Ramos (cell line): ENCODE measurements around the gene COQ2.
"Not testable (repeated sequence)": the region's sequence is repeated elsewhere in the genome, so short reads cannot be mapped to it uniquely, and the experiment has no call there.

Source experiments
- in situ Hi-C: fragments of 300-500 bp; cut with MboI; formaldehyde crosslinking; loops from one replicate; pipeline ENCODE4 v1.14.3; 2022; ENCODE audit warnings: low sequenced_read_pairs; ENCODE audit not compliant: unreplicated experiment

The COQ2 gene, protein sequence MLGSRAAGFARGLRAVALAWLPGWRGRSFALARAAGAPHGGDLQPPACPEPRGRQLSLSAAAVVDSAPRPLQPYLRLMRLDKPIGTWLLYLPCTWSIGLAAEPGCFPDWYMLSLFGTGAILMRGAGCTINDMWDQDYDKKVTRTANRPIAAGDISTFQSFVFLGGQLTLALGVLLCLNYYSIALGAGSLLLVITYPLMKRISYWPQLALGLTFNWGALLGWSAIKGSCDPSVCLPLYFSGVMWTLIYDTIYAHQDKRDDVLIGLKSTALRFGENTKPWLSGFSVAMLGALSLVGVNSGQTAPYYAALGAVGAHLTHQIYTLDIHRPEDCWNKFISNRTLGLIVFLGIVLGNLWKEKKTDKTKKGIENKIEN

DNA sequence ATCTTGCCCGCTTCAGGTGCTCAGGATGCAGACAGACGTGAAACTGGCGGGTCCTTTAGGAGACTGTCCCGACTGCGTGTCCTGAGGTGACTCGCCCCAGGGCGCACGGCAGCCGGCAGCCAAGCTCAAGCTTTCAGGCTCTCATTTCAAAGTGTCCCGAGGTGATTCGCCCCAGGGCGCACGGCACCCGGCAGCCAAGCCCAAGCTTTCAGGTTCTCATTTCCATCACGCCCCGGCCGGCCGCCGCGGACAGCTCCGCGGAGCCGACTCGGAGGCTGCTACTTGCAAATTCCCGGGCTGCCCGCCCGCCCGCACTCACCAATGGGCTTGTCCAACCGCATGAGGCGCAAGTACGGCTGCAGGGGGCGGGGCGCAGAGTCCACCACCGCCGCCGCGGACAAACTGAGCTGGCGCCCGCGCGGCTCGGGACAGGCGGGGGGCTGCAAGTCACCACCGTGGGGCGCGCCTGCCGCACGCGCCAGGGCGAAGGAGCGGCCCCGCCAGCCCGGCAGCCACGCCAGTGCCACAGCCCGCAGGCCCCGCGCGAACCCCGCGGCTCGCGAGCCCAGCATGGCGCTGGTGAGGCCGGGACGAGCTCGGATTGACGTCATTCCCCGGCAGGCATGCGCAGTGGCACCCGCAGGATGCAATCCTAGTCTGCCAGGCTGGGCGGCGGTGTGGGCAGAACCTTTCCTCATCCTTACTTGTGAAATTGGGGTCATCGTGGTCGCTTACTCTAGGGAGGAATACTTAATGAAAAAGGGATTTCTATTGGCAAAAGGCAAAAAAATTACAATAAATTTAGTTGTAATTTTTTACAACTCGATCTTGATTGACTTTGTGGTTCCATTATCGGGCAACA is at the start of gene COQ2:
Gene COQ2, minus strand, starts transcription at position 606 of the 862 bp plus-strand sequence. Its CDS starts 34 bp downstream, at position 572.
- in situ Hi-C loops = loop anchor here (25.0 kb wide), 1 partner anchor 397 kb away; the partner anchor contains the start of gene SEC31A

DNA sequence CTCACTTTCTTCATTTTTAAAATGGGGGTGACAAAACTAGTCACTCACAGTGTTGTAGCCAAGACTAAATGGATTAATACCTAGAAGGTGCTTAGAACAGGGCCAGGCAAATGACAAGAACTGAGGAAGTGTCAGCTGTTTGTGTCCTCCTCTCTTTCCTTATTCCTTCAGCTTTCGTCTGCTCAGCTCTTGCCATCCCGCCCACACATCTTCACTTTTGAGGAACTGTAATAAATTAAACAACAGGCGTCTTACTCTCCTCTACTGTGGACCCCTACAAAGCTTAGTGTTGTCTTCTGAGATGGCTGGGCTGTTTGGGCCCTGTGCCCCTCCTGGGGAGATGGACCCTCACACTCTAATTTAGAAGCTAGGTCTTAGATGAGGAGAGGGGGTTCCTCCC is 47.4 kb upstream of the COQ2 start:
- in situ Hi-C loops = no loop called here

DNA sequence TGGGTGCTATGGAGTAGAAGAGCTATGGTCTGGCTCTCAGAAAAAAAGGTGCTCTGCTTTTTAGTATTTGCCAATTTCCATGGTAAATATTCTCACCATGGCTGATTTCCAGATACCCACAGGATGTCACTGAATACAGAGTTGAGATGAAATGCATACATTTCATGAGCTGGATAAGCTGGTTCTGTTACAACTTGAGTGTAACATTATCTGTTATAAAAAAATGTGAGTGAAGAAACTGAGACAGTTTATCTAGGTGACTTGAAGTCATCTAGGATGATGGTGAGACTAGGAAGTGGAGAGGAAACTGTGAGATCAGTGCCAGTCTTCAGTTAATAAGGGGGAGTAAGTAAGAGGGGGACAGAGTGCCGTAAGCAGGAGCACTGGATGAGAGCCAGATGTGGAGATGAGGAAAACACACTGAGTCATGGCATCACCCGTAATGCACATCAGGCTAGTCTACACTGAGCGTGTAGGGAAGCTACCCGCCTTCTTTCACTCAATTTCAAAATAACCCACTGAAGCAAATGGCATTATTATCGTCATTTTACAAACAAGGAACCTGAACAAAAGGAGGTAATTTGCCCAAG is 45.0 kb upstream of the COQ2 start:
- in situ Hi-C loops = no loop called here

DNA sequence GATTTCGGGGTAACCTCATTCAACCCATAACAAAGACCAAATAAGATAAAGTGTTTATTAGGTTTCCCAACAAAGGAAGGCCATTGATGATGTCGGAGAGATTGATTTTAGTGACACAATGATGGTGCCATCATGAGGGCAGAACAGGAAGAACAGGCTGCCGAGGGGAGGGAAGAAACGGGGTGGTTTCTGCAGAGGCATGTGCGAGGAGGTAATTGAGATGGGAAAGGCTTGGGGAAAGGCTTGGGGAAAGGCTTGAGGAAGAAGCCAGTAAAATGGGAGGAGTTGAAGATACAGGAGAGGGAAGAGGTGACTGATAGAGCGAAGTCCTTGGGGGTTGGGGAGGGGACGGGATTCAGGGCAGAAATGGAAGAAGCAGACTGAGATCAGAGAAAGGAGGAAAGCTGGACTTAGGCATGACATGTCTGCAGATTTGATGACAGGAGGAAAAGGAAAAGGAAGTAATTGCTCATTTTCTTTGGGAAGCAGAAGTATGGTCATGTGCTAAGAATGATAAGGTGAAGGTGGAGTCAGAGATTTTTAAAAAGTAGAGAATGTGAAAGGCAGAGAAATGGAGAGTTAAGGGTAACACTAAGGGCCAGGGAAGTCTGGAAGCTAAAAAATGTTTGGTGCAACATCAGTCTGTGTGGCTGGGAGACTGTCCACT is 44.1 kb upstream of the COQ2 start:
- in situ Hi-C loops = no loop called here

DNA sequence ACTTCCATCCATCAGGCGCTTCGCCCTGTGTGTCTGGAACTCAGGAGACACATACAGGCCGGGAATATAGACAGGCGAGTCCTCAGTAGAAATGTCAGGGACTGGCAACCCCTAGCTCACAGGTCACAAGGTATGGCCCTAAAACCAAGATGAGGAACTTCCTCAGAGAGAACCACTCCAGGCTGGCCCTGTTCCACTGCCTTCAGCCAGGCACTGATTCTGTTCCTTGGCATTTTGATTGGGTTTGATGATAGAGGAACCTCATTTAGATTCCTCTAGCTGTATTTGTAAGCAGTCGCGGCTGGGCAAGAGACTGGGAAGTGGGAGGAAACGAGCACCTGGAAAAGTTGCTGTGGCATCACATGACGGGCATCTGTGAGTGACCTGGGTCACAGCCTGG is 41.9 kb upstream of the COQ2 start:
- in situ Hi-C loops = no loop called here

DNA sequence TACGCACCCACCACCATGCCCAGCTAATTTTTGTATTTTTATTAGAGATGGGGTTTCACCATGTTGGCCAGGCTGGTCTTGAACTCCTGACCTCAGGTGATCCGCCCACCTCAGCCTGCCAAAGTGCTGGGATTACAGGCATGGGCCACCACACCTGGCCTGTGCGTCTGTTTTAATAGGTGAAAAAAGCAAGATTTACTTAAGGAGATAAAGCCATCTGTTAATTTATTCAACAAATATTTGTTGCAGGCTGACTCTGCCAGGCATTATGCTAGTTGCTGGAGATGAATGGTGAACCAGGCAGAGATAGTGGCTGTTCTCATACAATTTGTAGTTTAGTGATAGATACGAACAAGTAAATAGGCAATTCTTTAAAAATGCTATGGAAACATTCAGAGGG is 40.7 kb upstream of the COQ2 start:
- in situ Hi-C loops = not testable (repeated sequence)

DNA sequence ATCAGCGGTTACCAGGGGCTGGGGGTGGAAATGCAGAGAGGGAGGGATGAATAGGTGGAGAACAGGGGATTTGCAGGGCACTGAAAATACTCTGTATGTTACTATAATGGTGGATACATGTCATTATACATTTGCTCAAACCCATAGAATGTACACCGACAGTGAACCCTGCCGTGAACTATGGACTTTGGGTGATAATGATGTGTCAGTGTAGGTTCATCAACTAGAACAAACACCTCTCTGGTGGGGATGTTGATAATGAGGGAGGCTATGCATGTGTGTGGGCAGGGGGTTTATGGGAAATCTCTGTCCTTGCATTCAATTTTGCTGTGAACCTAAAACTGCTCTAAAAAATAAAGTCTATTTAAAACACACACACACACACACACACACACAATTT is 38.5 kb upstream of the COQ2 start:
- in situ Hi-C loops = no loop called here

DNA sequence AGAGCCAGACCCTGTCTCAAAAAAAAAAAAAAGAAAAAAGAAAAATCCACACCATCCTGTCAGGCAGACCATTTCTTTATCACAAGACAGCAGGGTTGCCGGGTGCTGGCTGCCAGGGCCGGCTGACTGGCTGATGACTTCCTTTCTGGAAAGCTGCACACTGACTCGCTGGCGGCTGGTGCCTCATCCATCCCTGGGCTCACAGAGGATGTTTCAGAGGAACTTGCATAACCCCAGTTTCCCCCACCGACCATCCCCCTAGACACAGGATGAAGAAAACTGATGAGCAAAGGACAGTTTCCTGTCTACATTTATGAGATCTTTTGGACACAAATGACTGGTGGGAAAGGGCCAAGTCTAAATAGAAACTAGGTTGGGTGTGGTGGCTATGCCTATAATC is 36.0 kb upstream of the COQ2 start:
- in situ Hi-C loops = no loop called here

DNA sequence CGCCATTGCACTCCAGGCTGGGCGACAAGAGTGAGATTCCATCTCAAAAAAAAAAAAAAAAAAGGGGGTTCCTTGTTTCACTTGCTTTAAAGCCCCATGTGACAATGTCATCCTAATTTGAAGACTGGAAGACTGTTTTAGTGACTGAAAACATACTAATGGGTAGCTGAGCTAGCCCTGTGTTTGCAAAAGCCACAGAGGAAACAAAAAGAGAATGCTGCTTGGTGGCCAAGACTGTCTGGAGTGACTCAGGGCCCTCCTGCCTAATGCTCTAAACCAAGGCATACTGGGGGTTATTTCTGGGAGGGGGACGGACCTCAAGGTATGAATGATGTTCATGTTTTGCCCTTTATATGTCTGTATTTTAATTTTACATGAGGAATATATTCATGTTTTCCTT is 34.1 kb upstream of the COQ2 start:
- in situ Hi-C loops = no loop called here

DNA sequence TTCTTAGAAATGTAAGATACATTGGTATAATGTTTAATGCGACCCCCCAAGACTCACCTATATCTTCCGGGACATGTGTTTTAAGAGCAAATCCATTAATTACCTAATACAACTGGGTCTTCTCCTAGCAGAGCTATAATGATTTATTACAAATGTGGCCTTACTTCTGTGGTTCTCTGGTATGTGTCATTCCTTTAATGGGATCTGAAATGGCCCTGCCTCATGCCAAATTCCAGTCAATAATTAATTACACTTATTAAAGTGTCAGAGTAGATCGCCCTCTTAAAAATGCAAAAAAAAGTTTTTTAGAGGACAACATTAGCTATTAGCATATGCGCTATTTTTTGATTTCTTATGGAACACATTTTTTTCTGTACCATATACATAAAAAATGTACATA is 33.1 kb upstream of the COQ2 start:
- in situ Hi-C loops = no loop called here

DNA sequence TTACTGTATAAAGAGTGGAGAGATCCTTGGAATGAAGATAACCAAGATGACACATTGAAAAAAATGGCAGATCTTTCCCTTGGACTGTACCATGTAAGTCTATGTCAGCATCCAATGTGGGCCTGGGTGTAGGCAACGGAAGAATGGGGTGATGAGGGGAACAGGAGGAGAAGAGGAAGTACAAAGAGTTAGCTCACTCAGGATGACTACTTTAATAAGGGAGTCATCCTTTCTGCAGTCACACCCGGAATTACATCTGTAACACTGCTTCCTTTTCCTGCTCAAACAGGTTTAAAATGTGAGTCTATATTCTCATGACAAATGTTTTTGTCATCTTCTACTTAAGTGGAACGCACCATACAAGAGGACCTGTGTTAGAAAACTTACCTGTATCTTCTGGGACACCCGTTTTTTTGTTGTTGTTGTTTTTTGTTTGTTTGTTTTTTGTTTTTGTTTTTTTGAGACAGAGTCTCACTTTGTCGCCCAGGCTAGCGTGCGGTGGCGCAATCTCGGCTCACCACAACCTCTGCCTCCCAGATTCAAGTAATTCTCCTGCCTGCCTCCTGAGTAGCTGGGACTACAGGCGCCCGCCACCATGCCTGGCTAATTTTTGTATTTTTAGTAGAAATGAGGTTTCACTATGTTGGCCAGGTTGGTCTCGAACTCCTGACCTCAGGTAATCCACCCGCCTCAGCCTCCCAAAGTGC is 32.0 kb upstream of the COQ2 start:
- in situ Hi-C loops = no loop called here

DNA sequence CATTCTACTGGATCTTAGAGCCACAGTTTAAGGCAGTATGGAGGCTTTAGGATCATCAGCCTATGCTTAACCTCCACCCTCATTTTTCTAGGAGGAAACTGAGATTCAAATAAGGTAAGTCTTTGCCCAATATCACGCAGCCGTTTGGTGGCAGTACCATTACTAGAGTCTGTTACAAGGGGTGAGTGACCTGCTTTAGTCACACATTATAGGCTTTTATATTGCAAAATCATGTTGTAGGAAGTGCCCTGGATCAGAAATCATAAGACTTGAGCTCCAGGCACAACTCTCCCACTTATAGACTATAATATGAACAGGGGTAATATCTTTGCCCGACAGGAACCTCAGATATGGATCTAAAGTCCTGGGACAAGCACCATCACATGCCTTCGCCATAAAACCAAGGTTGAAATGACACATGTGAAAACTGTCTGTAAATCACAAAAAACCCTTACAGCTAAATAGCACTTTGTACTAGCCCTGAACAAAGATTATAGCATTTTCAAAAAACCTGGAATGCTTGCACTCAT is 30.8 kb upstream of the COQ2 start:
- in situ Hi-C loops = no loop called here

DNA sequence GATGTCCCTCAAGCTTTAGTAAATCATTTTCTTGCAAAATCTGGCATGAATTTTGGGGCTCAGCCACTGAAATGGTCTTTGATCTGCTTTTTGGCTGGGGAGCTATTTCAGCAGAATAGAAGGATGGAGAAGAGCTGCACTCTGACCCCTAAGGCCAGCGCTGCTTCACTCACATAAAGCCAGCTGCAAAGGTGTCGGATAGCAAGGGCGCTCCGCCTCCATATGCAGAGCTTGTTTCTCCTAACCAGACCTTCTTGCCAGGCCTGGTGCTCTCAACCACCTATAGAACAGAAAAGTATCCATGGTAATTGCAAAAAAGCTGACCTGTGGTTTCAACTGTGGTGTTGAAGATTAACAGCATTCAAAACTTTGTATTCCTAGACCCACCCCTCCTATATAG is 24.1 kb upstream of the COQ2 start:
- in situ Hi-C loops = no loop called here

DNA sequence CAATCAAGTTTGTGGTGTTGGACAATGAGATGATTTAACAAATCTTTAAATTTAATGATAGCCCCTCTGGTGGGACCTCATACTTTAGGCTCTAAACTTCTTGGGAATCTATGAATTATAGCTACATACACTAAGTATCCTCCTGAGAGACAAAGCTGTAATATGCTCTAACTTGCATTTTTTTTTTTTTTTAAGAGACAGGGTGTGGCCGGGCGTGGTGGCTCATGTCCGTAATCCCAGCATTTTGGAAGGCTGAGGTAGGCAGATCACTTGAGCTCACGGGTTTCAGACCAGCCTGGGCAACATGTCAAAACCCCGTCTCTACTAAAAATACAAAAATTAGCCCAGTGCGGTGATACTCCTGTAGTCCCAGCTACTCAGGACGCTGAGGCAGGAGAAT is 23.3 kb upstream of the COQ2 start:
- in situ Hi-C loops = no loop called here

DNA sequence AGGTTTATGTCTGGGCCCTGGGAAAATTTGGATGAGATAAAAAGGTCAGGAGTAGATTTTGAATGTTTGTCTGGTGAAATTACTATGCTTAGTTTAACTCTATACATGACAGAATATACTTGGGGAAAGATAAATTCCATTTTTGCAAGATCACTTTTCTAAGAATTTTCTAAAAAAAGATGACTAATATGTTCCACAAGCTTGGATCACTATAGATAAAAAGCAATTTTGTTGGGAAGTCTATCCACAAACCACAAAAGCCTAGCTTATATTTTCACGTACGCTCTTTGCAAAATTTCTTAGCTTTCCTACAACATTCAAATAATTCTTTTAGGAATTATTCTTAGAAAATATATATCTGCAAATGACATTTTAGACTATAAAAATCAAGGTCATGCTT is 20.6 kb upstream of the COQ2 start:
- in situ Hi-C loops = no loop called here

DNA sequence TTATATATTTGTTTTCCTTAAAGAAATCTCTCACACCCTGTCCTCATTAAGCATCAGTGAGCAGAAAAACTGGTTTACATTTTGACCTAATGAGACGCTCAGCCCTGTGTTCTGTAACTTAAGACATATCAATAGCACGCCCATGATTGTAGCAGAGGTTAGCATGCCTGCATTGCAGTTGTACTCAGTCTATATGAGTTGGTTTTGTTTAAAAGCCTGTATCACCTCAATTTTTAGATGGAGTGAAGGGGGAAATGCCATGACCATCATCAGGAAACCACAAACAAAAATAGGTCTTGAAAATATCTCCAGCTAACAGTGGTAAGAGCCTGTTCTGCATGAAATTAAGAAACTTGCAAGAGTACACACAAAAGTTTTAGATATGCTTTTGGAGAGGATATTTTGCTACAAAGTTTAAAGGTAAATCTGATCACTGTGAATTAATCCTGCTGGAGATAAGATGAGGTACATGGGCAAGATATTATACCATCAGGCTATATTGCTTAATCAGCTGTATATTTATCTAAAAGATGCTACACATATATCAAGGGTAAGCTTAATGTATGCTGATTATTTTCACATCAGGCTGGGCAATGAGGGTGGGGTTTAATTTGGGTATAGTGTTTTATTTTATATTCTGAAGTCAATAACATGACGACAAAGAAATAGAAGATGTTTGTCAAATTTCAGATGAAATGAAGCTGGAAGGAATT is 13.1 kb upstream of the COQ2 start:
- in situ Hi-C loops = loop anchor here (25.0 kb wide), 1 partner anchor 410 kb away; the partner anchor contains the start of gene SEC31A

DNA sequence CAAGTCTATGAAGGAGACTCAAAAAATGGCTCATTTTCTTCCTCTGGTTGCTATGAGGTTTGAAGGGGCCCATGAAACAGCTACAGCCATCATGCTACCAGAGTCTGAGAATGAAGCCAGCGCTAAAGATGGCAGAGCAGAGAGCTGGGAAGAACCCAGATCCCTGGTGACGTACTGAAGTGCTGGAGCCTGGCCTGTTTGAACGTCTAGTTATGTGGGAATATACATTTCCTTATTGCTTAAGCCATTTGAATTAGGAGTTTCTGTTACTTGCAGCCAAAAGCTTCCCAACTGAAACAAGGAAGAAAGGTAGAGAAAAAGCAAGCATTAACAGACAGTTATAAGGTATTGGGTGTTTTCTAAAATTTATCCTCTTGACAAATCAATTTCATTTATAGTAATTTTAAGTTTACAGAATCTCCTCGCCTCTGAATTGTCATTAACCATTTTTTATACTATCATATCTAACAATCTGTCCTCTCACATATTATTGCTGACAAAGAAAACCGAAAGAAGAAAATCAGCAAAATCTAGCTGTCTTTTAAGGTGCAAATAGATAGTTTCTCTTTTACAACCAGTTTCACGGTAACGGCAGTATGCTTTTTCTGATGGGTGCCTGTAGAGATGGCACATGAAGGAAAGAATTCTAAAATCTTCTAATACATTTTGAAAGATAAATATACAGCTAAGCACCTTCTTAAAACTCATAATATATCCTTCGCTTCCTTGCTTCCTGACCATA is 8.9 kb upstream of the COQ2 start:
- in situ Hi-C loops = loop anchor here (25.0 kb wide), 1 partner anchor 406 kb away; the partner anchor contains the start of gene SEC31A
